AG04450 (cell line): ENCODE data around the gene GPR21. TPM values are rescaled to one million over a fixed set of nuclear protein-coding genes. Genes with fewer than 3 reads are reported as not detected.

Experiments used
- CTCF ChIA-PET: fragments of 300-600, 350-600 bp; formaldehyde crosslinking; extraction: SDS; loops from one replicate; lab custom pipeline; 2022; ENCODE audit warnings: antibody characterized with exemption, inconsistent platforms; lab: Charles Lee
- POLR2A ChIA-PET: fragments of 350-600 bp; formaldehyde crosslinking; extraction: SDS; loops from one replicate; lab custom pipeline; 2021; ENCODE audit warnings: antibody characterized with exemption, inconsistent platforms; lab: Yijun Ruan, JAX
- DNase-seq: peaks from one replicate; pipeline ENCODE4 v3.0.0-alpha.2; 2011; ENCODE audit warnings: low read depth, low spot score
- H3K27ac ChIP-seq: one replicate; pipeline ENCODE4 v1.5.1; 2012; ENCODE audit warnings: low read depth, low read length, control low read depth
- H3K27me3 ChIP-seq: one replicate; pipeline ENCODE4 v1.6.0; 2012; ENCODE audit warnings: low read length; ENCODE audit not compliant: control insufficient read depth, insufficient read depth
- H3K4me3 ChIP-seq: 2 replicates; pipeline ENCODE4 v1.5.1; 2011; ENCODE audit warnings: mild to moderate bottlenecking, low read depth, low read length, control low read depth
- H3K9me3 ChIP-seq: 2 replicates; pipeline ENCODE4 v1.5.1; 2012; ENCODE audit warnings: low read length; ENCODE audit not compliant: control insufficient read depth, insufficient read depth
- polyA plus RNA-seq: library from polyadenylated mRNA; depleted of rRNA; stranded (reverse); fragments of >200 nt; gene quantifications from 2 replicates; pipeline ENCODE4 v1.2.3, GENCODE V29; 2011
- TF ChIP-seq, protein P1 (sequence below): IDR thresholded peaks from 2 replicates; pipeline ENCODE4 v1.5.1; 2011; ENCODE audit warnings: low read depth, low read length, control low read depth, inconsistent platforms

GPR21 gene
- polyA plus RNA-seq, 1 experiment = 0.35 TPM

DNA sequence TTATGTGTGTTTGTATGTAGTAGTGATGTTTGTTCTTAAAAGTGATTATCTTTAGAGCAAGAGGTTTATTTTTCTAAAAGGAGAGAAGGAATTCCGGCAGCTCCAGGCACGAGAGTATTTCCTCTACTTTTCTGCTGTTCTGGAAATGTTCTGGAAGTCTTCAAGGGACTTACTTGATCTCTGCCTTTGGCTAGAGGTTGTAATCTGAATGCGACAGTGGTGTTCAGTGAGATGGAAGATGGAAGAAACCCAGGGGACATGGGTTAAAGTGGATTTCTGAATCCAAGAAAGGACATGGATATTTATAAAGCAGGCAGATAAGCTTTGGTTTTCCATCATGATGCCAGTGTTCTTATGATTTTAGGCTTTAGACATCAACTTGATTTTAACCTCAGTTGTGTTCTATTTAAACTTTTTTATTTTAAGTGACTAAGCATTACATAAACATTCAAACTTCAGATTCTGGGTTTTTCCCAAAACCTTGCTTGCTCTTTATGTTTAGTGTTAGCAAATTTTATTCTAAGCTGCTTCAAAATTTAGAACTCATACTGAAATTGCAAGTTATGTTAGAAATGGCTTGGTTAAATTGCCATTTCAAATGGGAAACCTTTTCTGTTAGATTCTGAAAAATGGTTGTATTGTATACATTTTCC, 3.6 kb downstream of the GPR21 start:
- ChIA-PET CTCF (no interaction called here), POLR2A (interaction anchor here (0.5 kb wide), 1 partner anchor 153 kb away, joined by 5 read pairs; no protein-coding TSS in a partner anchor)
- no peak for DNase-seq
- Histone ChIP-seq H3K9me3 (no peaks in the 10 kb centered on the region), H3K27me3 (no peaks in the 10 kb centered on the region), H3K4me3 (no peak overlapping the region), H3K27ac (peak overlapping the region; percentile 80)
- TF ChIP-seq, protein P1, sequence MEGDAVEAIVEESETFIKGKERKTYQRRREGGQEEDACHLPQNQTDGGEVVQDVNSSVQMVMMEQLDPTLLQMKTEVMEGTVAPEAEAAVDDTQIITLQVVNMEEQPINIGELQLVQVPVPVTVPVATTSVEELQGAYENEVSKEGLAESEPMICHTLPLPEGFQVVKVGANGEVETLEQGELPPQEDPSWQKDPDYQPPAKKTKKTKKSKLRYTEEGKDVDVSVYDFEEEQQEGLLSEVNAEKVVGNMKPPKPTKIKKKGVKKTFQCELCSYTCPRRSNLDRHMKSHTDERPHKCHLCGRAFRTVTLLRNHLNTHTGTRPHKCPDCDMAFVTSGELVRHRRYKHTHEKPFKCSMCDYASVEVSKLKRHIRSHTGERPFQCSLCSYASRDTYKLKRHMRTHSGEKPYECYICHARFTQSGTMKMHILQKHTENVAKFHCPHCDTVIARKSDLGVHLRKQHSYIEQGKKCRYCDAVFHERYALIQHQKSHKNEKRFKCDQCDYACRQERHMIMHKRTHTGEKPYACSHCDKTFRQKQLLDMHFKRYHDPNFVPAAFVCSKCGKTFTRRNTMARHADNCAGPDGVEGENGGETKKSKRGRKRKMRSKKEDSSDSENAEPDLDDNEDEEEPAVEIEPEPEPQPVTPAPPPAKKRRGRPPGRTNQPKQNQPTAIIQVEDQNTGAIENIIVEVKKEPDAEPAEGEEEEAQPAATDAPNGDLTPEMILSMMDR = no peak

DNA sequence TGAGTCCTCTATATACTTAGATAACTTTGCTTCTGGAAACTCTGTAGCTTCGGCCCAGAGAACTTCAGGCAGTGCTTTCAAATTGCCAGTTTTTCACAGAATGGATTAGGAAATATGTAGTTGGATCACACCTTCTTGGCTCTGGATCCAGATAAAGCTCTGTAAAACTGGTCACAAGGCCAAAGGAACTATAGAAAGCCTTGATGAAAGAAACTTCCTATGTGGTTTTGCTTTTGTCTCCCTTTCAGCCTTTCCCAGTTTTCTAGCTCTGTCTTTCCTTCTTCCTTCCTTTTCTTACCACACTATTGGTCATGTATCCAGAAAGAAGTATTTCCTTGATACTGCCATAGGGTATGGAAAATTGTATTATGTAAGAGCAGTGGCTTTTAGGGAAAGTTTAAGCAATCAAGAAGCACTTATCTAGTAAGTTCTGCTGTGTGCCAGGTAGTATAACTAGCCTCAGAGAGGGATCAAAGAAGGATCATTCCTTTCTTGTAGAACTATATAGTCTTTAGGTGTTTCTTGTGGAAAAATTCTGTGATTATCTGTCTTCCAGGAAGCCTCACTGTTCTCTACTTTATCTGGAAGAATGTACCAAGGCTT, 6.3 kb downstream of the GPR21 start:
- H3K9me3 ChIP-seq = no peaks in the 10 kb centered on the region
- ChIA-PET CTCF (interaction anchor here (0.9 kb wide), 1 partner anchor 49 kb away, joined by 3 read pairs; no protein-coding TSS in a partner anchor), POLR2A (no interaction called here)
- TF ChIP-seq, protein P1 = no peak
- no peak overlapping the region for H3K27ac ChIP-seq
- DNase-seq = no peak
- H3K4me3 ChIP-seq = no peak overlapping the region
- no peaks in the 10 kb centered on the region for H3K27me3 ChIP-seq

DNA sequence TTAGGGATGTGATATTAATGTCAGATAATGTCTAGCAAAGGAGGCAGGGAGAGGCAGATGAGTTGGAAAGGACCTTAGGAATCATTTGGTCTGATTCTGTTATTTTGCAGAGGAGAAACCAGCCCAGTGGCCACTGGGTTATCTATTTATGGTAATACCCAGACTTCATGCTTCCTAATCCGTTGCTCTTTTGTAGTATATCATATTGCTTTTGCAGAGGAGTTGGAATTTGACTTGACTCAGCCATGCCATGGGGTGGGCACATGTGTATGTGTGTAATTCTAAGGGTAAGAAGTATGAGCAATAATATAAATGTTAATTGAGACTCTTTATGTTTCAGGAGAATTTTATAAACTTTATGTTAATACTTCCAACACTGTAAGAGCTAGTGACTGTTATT, 7.3 kb downstream of the GPR21 start:
- no peaks in the 10 kb centered on the region for H3K9me3 ChIP-seq
- no peak overlapping the region for H3K4me3 ChIP-seq
- ChIA-PET CTCF (no interaction called here), POLR2A (no interaction called here)
- no peak for DNase-seq
- TF ChIP-seq, protein P1 = no peak
- no peaks in the 10 kb centered on the region for H3K27me3 ChIP-seq
- H3K27ac ChIP-seq = no peak overlapping the region

DNA sequence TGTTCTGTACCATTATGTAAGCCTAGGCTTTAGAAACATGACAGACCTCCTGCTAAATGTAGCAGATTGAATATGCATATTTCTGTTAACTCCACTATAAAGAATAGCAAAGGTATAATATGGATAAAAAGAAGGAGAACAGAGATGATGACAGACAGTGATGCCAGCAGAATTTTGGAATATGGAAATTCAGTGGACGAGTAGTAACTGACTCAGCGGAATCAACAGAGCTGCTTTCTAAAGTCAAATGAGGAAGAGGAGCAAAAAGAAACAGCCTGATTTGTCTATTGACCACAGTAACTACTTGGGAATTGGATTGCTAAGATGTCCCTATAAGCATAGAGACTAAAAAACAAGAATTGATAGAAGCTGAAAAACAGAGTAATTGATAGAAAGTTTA, 8.0 kb downstream of the GPR21 start:
- no peaks in the 10 kb centered on the region for H3K9me3 ChIP-seq
- POLR2A ChIA-PET = interaction anchor here (0.6 kb wide), 1 partner anchor 21 kb away, joined by 9 read pairs; no protein-coding TSS in a partner anchor
- no peak overlapping the region for H3K27ac ChIP-seq
- no peaks in the 10 kb centered on the region for H3K27me3 ChIP-seq
- H3K4me3 ChIP-seq = no peak overlapping the region
- no peak for DNase-seq
- CTCF ChIA-PET = no interaction called here
- TF ChIP-seq, protein P1 = no peak
